GM21723 (cell line): ENCODE data around the gene NFIA.
"Not testable (repeated sequence)": the region's sequence is repeated elsewhere in the genome, so short reads cannot be mapped to it uniquely, and the experiment has no call there.

Experiments used
- ATAC-seq: cut with Tn5 transposase; IDR thresholded peaks from one replicate; pipeline ENCODE4 v1.9.1; 2021; ENCODE audit warnings: mild to moderate bottlenecking, moderate library complexity; ENCODE audit not compliant: unreplicated experiment

NFIA gene

GRCh38 chr1:61124696-61125095 is 42.3 kb downstream of the NFIA start:
- no peak for ATAC-seq

- no peak for ATAC-seq
Observed at GRCh38 chr1:61125263-61125662, 42.9 kb downstream of the NFIA start.

DNA sequence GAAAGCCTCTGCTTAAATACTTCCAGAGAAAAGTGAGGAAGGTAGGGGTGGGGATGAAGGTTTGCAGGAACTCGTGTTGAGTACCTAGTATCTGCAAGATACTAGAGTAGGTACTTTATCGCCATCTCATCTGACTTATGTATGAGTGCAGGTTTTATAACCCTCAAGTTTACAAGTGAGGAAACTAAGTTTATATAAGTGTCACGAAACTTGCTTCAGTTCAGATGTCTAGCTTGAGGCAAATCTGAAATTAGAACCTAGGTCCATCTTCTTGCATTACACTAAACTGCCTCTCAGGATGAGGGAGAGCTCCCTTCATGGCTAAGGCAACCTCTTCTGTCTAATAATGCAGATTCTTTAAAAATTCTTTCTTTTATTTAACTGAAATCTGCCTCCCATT is 43.5 kb downstream of the NFIA start:
- ATAC-seq, result no peak

DNA sequence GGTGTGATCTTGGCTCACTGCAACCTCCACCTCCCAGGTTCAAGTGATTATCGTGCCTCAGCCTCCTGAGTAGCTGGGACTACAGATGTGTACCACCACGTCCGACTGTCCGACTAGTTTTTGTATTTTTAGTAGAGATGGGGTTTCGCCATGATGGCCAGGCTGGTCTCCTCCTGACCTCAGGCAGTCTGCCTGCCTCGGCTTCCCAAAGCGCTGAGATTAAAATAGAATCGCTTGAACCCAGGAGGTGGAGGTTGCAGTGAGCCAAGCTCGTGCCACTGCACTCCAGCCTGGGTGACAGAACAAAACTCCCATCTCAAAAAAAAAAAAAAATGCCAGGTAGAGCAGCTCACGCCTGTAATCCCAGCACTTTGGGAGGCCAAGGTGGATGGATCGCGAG is 44.5 kb downstream of the NFIA start:
- not testable (repeated sequence) for ATAC-seq

GRCh38 chr1:61130338-61131000 is 48.1 kb downstream of the NFIA start:
- no peak for ATAC-seq

DNA sequence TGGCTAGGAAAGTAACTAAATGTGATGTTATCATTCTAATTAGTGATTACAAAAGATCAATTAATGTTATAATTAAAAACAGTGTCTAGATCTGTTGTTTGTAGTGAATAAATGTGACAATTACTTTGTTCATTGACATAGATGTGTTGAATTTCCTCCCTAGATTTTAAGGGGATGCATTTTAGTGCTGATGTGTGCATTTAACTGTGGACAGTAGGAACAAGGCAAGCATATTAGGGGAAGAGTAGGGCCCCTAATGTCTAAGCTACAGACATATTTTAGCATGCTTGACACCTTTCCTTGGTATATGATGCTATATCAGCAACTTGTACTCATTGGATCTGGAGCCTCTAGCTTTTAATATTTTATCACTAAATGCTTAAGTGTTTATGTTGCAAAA is 48.9 kb downstream of the NFIA start:
- ATAC-seq, result no peak

- ATAC-seq, result no peak
Observed at GRCh38 chr1:61131716-61132115, 49.4 kb downstream of the NFIA start.

GRCh38 chr1:61132176-61132638 is 49.8 kb downstream of the NFIA start:
- ATAC-seq, result no peak

DNA sequence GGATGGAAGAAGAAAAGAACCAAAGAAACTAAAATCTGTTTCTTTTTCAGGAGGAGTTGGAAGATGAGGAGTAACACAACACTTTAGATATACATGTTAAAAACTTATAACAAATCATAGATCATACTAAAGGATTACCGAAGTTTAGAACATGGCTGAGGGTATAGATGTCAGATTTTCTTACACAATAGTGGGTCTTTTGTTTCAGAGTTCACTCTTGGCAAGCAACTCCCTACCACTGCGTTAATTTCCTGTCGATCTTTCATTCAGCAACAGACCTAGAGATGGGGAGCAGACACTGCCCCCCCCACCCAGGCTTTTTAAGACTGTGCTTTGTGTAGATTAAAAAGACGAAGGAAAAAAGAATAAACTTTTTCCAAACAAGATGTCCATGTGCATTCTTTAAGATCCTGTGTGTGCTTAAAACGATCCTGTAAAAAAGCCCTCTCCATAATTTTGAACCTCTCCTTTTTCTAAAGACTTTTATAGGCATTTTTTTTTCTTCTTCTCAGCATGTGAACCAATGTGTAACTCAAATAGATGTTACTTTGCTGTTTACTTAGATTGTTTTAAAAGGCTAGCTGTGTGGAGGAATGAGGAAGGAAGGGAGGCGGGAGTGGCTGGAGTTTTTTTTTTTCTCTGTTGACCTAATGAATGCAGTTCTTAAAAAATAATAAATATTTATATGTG is 50.4 kb downstream of the NFIA start:
- ATAC-seq, result no peak

DNA sequence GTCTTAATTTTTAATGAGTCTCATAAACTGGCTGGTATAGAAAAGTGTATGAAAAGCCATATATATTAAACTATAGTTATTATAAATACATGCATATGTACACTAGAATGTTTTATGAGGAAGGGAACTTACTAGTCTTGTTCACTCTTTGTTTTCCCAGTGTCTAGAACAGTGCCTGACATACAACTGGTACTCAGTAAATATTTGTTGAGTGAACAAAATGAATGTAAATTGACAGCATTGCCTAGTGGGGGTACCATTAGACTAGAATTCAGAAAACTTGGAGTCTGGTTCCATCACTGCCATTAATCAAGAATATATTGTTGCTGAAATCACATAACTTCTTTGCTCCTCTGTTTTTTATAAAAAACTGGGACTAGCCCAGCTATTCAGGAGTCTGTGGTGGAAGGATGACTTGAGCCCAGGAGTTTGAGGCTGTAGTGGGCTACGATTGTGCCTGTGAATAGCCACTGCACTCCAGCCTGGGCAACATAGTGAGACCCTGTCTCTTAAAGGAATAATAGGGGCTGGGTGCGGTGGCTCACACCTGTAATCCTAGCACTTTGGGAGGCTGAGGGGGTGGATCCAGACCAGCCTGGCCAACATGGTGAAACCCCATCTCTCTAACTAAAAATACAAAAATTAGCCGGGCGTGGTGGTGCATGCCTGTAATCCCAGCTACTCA is 51.1 kb downstream of the NFIA start:
- no peak for ATAC-seq

GRCh38 chr1:61135291-61135690 is 52.9 kb downstream of the NFIA start:
- no peak for ATAC-seq

GRCh38 chr1:61138305-61138704 is 55.9 kb downstream of the NFIA start:
- ATAC-seq, result no peak

DNA sequence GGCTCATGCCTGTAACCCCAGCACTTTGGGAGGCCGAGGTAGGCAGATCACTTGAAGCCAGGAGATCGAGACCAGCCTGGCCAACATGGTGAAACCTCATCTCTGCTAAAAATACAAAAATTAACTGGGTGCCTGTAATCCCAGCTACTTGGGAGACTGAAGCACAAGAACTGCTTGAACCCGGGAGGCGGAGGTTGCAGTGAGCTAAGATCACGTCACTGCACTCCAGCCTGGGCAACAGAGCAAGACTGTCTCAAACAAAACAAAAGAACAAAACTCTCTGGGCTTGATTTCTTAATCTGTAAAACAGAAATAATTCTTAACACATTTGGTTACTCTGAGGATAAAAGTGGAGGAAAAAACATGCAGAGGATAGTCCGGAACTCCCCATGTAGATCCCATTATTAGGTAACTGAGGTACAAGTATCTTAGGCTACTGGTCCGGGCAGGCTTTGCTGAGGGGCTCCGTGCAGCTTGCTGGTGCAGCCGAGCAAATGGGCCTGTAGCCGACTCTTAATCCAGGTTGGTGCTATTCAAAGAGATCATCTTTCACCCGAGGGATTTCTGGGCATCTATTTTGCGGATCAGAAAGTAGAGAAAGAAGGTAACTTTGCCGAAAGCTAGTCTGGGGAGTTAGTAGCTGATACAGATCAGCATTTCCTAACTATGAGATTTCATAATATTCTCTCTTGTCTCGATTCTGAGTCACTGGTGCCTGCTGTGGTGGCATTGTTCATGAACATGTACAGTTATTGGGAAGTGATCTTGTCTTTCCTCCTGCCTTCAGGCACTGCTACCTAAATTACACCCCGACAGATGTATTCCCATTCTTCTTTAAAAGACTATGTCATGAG is 56.8 kb downstream of the NFIA start:
- ATAC-seq, result no peak

- ATAC-seq, result no peak
Observed at GRCh38 chr1:61139775-61140549, 57.6 kb downstream of the NFIA start.

DNA sequence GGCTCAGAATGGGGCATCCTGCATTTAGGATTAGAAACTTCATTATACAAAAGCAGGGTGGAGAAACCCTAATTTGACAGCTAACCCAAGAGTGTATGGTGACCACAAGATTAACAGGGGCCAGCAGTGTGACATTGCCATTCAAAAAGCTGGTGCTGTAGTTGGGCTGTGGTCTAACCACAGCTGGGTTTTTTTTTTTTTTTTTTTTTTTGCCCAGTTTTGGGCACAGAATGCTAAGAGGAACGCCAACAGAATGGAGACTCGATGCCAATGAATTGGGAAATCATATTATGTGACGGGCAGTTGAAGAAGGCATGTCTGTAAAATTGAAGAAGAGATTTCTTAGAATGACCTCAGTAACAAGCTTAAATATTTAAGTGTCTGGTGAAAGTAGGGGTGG is 58.4 kb downstream of the NFIA start:
- ATAC-seq, result no peak

DNA sequence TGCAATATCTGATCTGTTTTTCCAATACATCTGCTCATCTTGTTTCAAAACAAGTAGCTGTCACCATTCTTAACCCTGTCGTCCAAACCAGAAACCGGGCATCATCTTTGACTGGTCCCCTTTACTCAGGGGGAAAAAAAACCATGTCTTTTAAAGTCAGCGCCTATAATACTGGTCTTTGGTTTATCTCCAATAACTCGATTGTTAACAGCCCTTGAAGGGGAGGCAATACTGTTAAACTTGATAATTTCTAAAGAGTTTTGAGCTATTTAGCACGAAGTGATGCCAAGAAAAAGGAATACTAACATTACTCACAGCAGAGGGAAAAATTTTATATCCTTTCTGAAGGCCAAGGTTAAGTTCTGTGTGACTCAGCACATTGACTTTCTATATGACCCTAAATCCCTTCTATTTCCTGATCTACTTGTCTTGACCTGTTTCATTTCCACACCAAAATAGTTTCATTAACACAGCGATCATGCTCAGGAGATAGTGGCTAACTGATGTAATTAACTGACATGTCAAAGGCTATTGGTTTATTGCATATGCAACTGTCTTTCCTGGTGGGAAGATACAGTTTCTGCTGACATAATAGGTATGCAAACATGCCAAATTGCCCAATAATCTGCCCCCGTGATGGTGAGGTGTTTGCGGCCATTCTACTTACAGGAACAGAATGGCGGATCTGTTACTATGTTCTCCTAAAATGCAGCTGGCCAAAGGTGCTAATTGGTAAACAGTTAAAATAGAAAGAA is 59.1 kb downstream of the NFIA start:
- ATAC-seq, result no peak

GRCh38 chr1:61142043-61142440 is 59.7 kb downstream of the NFIA start:
- ATAC-seq, result no peak

- no peak for ATAC-seq
Observed at GRCh38 chr1:61142726-61143500, 60.6 kb downstream of the NFIA start.
